HG02973 (cell line): ENCODE results near the gene TRIM45.
"Not testable (repeated sequence)": the region's sequence is repeated elsewhere in the genome, so short reads cannot be mapped to it uniquely, and the experiment has no call there.

Experiments
- ATAC-seq: cut with Tn5 transposase; IDR thresholded peaks from one replicate; pipeline ENCODE4 v1.9.1; 2021; ENCODE audit warnings: moderate library complexity; ENCODE audit not compliant: unreplicated experiment

The TRIM45 gene

GRCh38 chr1:117135329-117135728 is 13.8 kb upstream of the TRIM45 start:
- ATAC-seq = no peak

- no peak for ATAC-seq
These were observed 9.0 kb upstream of the TRIM45 start for GRCh38 chr1:117130526-117130925.

GRCh38 chr1:117128323-117129079 is 7.0 kb upstream of the TRIM45 start:
- no peak for ATAC-seq

GRCh38 chr1:117127795-117128194 is 6.2 kb upstream of the TRIM45 start:
- no peak for ATAC-seq

GRCh38 chr1:117124661-117125060 is 3.1 kb upstream of the TRIM45 start:
- no peak for ATAC-seq

- ATAC-seq = no peak
These were observed 1.7 kb upstream of the TRIM45 start for GRCh38 chr1:117123274-117123673.

GRCh38 chr1:117122330-117123025 is 929 bp upstream of the TRIM45 start:
- ATAC-seq = no peak

GRCh38 chr1:117120774-117121588 is 568 bp downstream of the TRIM45 start:
- no peak for ATAC-seq

- ATAC-seq = not testable (repeated sequence)
These were observed 2.4 kb downstream of the TRIM45 start for GRCh38 chr1:117119144-117119543.

GRCh38 chr1:117118137-117118536 is 3.4 kb downstream of the TRIM45 start:
- no peak for ATAC-seq

GRCh38 chr1:117117697-117118096 is 3.9 kb downstream of the TRIM45 start:
- ATAC-seq = no peak

GRCh38 chr1:117116784-117117130 is 4.8 kb downstream of the TRIM45 start:
- ATAC-seq = no peak

GRCh38 chr1:117116090-117116783 is 5.3 kb downstream of the TRIM45 start:
- no peak for ATAC-seq

GRCh38 chr1:117114877-117115276 is 6.7 kb downstream of the TRIM45 start:
- ATAC-seq = no peak

- no peak for ATAC-seq
These were observed 8.3 kb downstream of the TRIM45 start for GRCh38 chr1:117113199-117113598.

- ATAC-seq = no peak
These were observed 9.4 kb downstream of the TRIM45 start for GRCh38 chr1:117112047-117112717.

- ATAC-seq = no peak
These were observed 10.8 kb downstream of the TRIM45 start for GRCh38 chr1:117110774-117111173.

GRCh38 chr1:117107364-117107763 is 14.2 kb downstream of the TRIM45 start:
- no peak for ATAC-seq

GRCh38 chr1:117106478-117106877 is 15.1 kb downstream of the TRIM45 start:
- ATAC-seq = no peak

- ATAC-seq = no peak
These were observed 15.8 kb downstream of the TRIM45 start for GRCh38 chr1:117105722-117106121.

- no peak for ATAC-seq
These were observed 16.6 kb downstream of the TRIM45 start for GRCh38 chr1:117104986-117105385.
